PC-9 (cell line): Measurements from ENCODE around the gene NME7. TPM values are rescaled to one million over a fixed set of nuclear protein-coding genes. Genes with fewer than 3 reads are reported as not detected.
"Not testable (repeated sequence)": the region's sequence is repeated elsewhere in the genome, so short reads cannot be mapped to it uniquely, and the experiment has no call there.

Experiments
- BruUV-seq: library from RNA; stranded (reverse); fragments of 400-500 nt; replicated peaks from 2 replicates; lab custom pipeline; 2021; lab: Mats Ljungman, UMichigan
- CTCF ChIA-PET: fragments of 300-600 bp; sonication (Branson Sonifier 250); formaldehyde crosslinking; loops from one replicate; lab custom pipeline; 2022; ENCODE audit warnings: antibody characterized with exemption; lab: Charles Lee
- POLR2A ChIA-PET: fragments of 300-600 bp; sonication (Branson Sonifier 250); formaldehyde crosslinking; loops from one replicate; lab custom pipeline; 2022; ENCODE audit warnings: antibody characterized with exemption; ENCODE audit not compliant: unreplicated experiment; lab: Charles Lee
- DNase-seq, 2 experiments: peaks; one replicate each; pipeline versions ENCODE4 v3.0.0 to v3.0.0-alpha.2; 2015 to 2022; ENCODE audit warnings: mixed read lengths in 1 of 2
- H2AFZ ChIP-seq: fragments of 200-600 bp; sonication (generic); 2 replicates; pipeline ENCODE4 v1.8.1; 2017; ENCODE audit warnings: antibody characterized with exemption
- H3F3A ChIP-seq: fragments of 200-600 bp; sonication (generic); 2 replicates; pipeline ENCODE4 v1.8.1; 2017; ENCODE audit warnings: antibody characterized with exemption, mild to moderate bottlenecking, low read depth; ENCODE audit not compliant: insufficient read depth
- H3K27ac ChIP-seq: fragments of 200-600 bp; sonication (generic); 2 replicates; pipeline ENCODE4 v1.6.1; 2016; ENCODE audit warnings: mixed run types
- H3K27me3 ChIP-seq: fragments of 200-600 bp; sonication (generic); 2 replicates; pipeline ENCODE4 v1.6.1; 2016; ENCODE audit warnings: low read depth, mixed run types; ENCODE audit not compliant: insufficient read depth
- H3K36me3 ChIP-seq: fragments of 200-600 bp; sonication (generic); 2 replicates; pipeline ENCODE4 v1.6.1; 2016; ENCODE audit warnings: low read depth, mixed run types
- H3K4me1 ChIP-seq: fragments of 200-600 bp; sonication (generic); replicated peaks from 2 replicates; pipeline ENCODE4 v1.6.1; 2016; ENCODE audit warnings: mixed run types; ENCODE audit not compliant: insufficient read depth
- H3K4me2 ChIP-seq: fragments of 200-600 bp; sonication (generic); 2 replicates; pipeline ENCODE4 v1.6.1; 2017; ENCODE audit warnings: mixed run types
- H3K4me3 ChIP-seq: fragments of 200-600 bp; sonication (generic); 2 replicates; pipeline ENCODE4 v1.6.1; 2016; ENCODE audit warnings: mixed run types
- H3K79me2 ChIP-seq: fragments of 200-600 bp; sonication (generic); 2 replicates; pipeline ENCODE4 v1.6.1; 2017; ENCODE audit warnings: low read depth, mixed run types
- H3K9me2 ChIP-seq: fragments of 200-600 bp; sonication (generic); 2 replicates; pipeline ENCODE4 v1.8.1; 2017; ENCODE audit warnings: mild to moderate bottlenecking; ENCODE audit not compliant: insufficient read depth
- H3K9me3 ChIP-seq: fragments of 200-600 bp; sonication (generic); 2 replicates; pipeline ENCODE4 v1.8.1; 2016; ENCODE audit warnings: low read depth; ENCODE audit not compliant: insufficient read depth
- H4K20me1 ChIP-seq: fragments of 200-600 bp; sonication (generic); 2 replicates; pipeline ENCODE4 v1.8.1; 2017; ENCODE audit not compliant: insufficient read depth
- EZH2 ChIP-seq: fragments of 200-600 bp; sonication (generic); IDR thresholded peaks from 2 replicates; pipeline ENCODE4 v1.8.0; 2017; ENCODE audit warnings: antibody characterized with exemption, low read depth
- intact Hi-C: fragments of 100-400 bp; cut with micrococcal nuclease; formaldehyde crosslinking; loops from one replicate; pipeline ENCODE4 v1.10.0; 2022; ENCODE audit not compliant: unreplicated experiment
- total RNA-seq: library from RNA; stranded (reverse); gene quantifications from 2 replicates; pipeline ENCODE4 v1.2.3, GENCODE V29; 2021
- TF ChIP-seq, protein P1 (sequence below): fragments of 200-600 bp; sonication (generic); conservative IDR thresholded peaks from 2 replicates; pipeline ENCODE4 v1.6.1; 2017; ENCODE audit warnings: mixed run types, antibody characterized with exemption, mild to moderate bottlenecking, moderate library complexity

The NME7 gene
- total RNA-seq, 1 experiment from 2014 or later: 21.4 TPM

DNA sequence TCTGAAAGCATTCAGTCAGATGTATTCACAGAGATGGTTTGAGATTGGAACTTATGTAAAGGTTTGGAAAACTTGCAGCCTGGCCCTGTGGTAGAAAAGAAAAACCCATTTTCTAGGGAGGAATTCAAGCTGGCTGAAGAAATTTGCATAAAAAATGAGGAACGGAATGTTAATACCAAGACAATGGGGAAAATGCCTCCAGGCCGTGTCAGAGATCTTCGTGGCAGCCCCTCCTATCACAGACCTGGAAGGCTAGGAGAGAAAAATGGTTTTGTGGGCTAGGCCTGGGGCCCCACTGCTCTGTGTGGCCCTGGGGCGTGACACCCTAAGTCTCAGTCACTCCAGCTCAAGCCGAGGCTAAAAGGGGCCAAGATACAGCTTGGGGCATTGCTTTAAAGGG, 26.7 kb downstream of the NME7 start:
- TF ChIP-seq, protein P1, sequence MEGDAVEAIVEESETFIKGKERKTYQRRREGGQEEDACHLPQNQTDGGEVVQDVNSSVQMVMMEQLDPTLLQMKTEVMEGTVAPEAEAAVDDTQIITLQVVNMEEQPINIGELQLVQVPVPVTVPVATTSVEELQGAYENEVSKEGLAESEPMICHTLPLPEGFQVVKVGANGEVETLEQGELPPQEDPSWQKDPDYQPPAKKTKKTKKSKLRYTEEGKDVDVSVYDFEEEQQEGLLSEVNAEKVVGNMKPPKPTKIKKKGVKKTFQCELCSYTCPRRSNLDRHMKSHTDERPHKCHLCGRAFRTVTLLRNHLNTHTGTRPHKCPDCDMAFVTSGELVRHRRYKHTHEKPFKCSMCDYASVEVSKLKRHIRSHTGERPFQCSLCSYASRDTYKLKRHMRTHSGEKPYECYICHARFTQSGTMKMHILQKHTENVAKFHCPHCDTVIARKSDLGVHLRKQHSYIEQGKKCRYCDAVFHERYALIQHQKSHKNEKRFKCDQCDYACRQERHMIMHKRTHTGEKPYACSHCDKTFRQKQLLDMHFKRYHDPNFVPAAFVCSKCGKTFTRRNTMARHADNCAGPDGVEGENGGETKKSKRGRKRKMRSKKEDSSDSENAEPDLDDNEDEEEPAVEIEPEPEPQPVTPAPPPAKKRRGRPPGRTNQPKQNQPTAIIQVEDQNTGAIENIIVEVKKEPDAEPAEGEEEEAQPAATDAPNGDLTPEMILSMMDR: no peak
- no peak for TF ChIP-seq EZH2
- Histone ChIP-seq H3K79me2 (no peaks in the 10 kb centered on the region), H3K27ac (no peak overlapping the region), H3K36me3 (no peaks in the 10 kb centered on the region), H2AFZ (no peak overlapping the region), H3K4me3 (no peak overlapping the region), H3K9me2 (no peaks in the 10 kb centered on the region), H3K27me3 (no peaks in the 10 kb centered on the region), H3K4me1 (no peaks in the 10 kb centered on the region), H3F3A (no peaks in the 10 kb centered on the region), H4K20me1 (no peaks in the 10 kb centered on the region), H3K9me3 (no peaks in the 10 kb centered on the region), H3K4me2 (no peak overlapping the region)
- intact Hi-C loops: loop anchor here (10.0 kb wide), 1 partner anchor 626 kb away; no protein-coding TSS in a partner anchor
- ChIA-PET POLR2A (no interaction called here), CTCF (no interaction called here)
- DNase-seq: no peak
- BruUV-seq: no TSS peak

DNA sequence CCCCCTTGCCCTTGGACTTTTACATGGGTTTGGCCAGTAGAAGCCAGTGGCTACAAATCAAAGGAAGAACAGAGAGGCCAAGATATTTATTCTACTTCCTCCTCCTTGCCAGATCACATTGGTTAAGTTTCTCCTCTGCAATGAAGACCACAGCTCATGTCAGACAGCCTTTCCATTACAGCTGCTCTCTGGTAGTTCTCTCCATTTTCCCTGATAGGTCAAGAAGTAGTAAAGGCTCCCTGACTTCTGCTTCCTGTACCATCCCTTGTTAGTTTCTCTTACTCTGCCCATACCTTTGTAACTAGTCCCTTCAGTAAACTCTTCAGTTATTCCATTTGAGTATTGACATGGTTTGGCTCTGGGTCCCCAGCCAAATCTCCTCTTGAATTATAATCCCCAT, 27.8 kb downstream of the NME7 start:
- POLR2A ChIA-PET: no interaction called here
- TF ChIP-seq, protein P1: no peak
- TF ChIP-seq EZH2: no peak
- no peak overlapping the region for H3K4me2 ChIP-seq

DNA sequence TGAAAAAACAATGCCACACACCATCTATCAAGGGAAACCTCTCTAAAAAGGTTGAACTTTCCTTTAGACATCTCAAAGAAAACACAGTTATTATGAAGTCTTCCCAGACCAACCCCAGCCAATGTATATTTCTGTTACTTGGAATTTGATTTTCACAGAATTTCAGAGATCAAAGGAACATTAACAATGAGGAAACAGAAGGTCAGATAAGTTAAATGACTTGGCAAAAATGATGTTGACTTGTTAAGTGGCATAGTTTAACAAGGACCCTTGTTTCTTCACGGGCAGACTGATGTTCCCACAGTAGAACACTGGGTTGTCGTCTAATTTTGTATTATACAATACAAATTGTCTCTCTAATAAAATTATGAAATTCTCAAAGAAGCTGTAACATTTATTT, 29.0 kb downstream of the NME7 start:
- no TSS peak for BruUV-seq
- Histone ChIP-seq H4K20me1 (no peaks in the 10 kb centered on the region), H3K9me2 (no peaks in the 10 kb centered on the region), H3K36me3 (no peaks in the 10 kb centered on the region), H3K4me2 (no peak overlapping the region), H3K27ac (no peak overlapping the region), H3K4me3 (no peak overlapping the region), H3K79me2 (no peaks in the 10 kb centered on the region), H3K9me3 (no peaks in the 10 kb centered on the region), H2AFZ (no peak overlapping the region), H3F3A (no peaks in the 10 kb centered on the region), H3K4me1 (no peaks in the 10 kb centered on the region), H3K27me3 (no peaks in the 10 kb centered on the region)
- no peak for TF ChIP-seq EZH2
- TF ChIP-seq, protein P1: no peak
- ChIA-PET CTCF (no interaction called here), POLR2A (no interaction called here)
- DNase-seq: no peak
- intact Hi-C loops: no loop called here

More for the DNA sequence above, 27.8 kb downstream of the NME7 start:
- intact Hi-C loops: loop anchor here (10.0 kb wide), 1 partner anchor 625 kb away; no protein-coding TSS in a partner anchor
- Histone ChIP-seq H2AFZ (no peak overlapping the region), H3F3A (no peaks in the 10 kb centered on the region), H3K36me3 (no peaks in the 10 kb centered on the region), H3K79me2 (no peaks in the 10 kb centered on the region), H4K20me1 (no peaks in the 10 kb centered on the region), H3K27ac (no peak overlapping the region), H3K4me3 (no peak overlapping the region), H3K4me1 (no peaks in the 10 kb centered on the region), H3K9me3 (no peaks in the 10 kb centered on the region), H3K27me3 (no peaks in the 10 kb centered on the region), H3K9me2 (no peaks in the 10 kb centered on the region)
- CTCF ChIA-PET: no interaction called here
- BruUV-seq: no TSS peak
- DNase-seq: no peak

DNA sequence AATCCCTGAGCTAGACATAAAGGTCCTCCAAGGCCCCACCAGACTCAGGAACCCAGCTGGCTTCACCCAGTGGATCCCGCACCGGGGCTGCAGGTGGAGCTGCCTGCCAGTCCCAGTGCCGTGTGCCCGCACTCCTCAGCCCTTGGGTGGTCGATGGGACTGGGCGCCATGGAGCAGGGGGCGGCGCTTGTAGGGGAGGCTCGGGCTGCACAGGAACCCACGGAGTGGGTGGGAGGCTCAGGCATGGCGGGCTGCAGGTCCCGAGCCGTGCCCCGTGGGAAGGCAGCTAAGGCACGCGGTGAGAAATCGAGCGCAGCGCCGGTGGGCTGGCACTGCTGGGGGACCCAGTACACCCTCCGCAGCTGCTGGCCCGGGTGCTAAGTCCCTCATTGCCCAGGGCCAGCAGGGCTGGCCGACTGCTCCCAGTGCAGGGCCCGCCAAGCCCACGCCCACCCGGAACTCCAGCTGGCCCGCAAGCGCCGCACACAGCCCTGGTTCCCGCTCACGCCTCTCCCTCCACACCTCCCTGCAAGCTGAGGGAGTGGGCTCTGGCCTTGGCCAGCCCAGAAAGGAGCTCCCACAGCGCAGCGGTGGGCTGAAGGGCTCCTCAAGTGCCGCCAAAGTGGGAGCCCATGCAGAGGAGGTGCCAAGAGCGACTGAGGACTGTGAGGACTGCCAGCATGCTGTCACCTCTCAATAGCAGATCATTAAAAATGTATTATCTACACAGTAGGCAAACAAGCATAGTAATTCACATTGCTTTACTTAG, 30.5 kb downstream of the NME7 start:
- H3K27ac ChIP-seq, DNase-seq, H3K27me3 ChIP-seq, intact Hi-C loops, H3F3A ChIP-seq, BruUV-seq, CTCF ChIA-PET, H3K9me2 ChIP-seq, H3K4me1 ChIP-seq, POLR2A ChIA-PET, H3K4me2 ChIP-seq, H3K9me3 ChIP-seq, H3K36me3 ChIP-seq, H2AFZ ChIP-seq, H3K4me3 ChIP-seq, H4K20me1 ChIP-seq, H3K79me2 ChIP-seq: not testable (repeated sequence)

DNA sequence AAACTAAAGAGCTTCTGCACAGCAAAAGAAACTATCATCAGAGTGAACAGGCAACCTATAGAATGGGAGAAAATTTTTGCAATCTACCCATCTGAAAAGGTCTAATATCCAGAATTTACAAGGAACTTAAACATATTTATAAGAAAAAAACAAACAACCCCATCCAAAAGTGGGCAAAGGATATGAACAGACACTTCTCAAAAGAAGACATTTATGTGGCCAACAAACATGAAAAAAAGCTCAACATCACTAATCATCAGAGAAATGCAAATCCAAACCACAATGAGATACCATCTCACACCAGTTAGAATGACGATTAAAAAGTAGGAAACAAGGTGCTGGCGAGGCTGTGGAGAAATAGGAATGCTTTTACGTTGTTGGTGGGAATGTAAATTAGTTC, 32.9 kb downstream of the NME7 start:
- POLR2A ChIA-PET, H3K4me3 ChIP-seq, H3K4me2 ChIP-seq, intact Hi-C loops, H3F3A ChIP-seq, BruUV-seq, H3K27ac ChIP-seq, H3K27me3 ChIP-seq, H3K4me1 ChIP-seq, H3K79me2 ChIP-seq, H3K36me3 ChIP-seq, H4K20me1 ChIP-seq, DNase-seq, CTCF ChIA-PET, H3K9me2 ChIP-seq, H2AFZ ChIP-seq: not testable (repeated sequence)
- H3K9me3 ChIP-seq: peaks cover 15% of the 10 kb centered on the region; the same call in 1 of the 2 replicates
